ENCODE results near the gene PTPRR.
"Not testable (repeated sequence)": the region's sequence is repeated elsewhere in the genome, so short reads cannot be mapped to it uniquely, and the experiment has no call there.

Gene PTPRR

DNA sequence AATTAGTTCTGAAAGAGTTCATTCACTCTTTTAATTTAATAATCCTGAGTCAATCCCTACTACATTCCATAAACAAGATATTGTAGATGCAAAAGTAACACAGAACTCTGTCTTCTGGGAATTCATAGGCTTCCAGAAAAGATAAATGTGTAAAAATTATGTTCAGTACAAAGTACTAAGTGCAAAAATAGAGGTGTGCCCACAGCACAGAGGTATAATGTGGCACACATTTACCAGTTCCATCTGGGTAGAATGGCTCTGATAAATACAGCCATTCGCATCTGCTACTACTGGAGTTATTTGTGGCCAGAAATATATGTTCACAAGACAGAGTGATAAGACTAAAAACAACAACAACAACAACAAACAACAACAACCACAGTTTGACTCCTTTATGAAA lies 171.7 kb downstream of the PTPRR start:
- whole genome bisulfite sequencing, 2 experiments (ENCODE audit: insufficient coverage in 2 of 2) = no CpG with 5 or more reads among the region's 1 CpG

DNA sequence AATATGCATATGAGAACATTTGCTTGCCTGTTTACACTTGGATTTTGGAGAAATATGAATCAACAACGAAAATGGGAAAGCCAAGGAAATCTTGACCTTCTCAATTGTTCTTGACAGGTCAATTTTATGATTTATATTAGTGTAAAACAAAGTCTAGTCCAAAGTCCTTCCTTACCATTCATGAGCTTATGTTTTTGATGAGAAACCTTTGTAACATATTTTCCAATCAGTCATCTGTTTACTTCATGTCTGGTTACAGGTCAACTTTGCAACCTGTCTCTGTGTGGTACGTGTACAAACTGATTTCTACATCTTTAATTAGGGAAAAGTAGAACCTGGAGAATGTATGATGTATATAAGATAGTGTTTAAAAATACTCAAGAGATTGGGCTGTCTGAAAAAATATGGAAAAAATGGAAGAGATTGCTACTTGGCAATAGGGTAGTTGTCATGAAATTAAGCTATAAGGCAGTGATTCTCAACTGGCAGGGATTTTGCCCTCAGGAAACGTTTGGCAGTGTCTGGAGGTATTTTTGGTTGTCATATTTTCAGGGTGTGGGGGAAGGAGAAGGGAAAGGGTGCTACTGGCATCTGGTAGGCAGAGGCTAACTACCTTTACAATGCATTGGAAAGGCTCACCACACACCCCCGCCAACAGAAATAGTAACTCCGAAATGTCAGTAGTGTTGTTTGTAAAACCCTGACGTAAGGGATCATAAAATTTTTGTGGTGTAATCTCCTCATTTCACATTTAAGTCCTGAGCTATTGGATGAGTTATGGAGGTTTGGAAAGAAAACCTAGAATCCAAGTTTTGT lies 172.9 kb downstream of the PTPRR start:
- WGBS, 2 experiments (ENCODE audit: insufficient coverage in 2 of 2) = 80% methylated on average over 1 of the region's 6 CpGs; no CpG with 5 or more reads in 1 of the 2 experiments
- Histone ChIP-seq H3K27ac (ENCODE audit: low read depth, low read length, severe bottlenecking) (no peak overlapping the region), H3K9me3 (ENCODE audit: control insufficient read depth, low read length) (no peaks in the 10 kb centered on the region)

More for the DNA sequence above, 171.7 kb downstream of the PTPRR start:
- Histone ChIP-seq H3K27ac (ENCODE audit: low read depth, low read length, severe bottlenecking) (no peak overlapping the region), H3K9me3 (ENCODE audit: control insufficient read depth, low read length) (no peaks in the 10 kb centered on the region), H3K4me3 (ENCODE audit: extremely low read depth, insufficient read depth, low read length, poor library complexity, severe bottlenecking) (no peak overlapping the region), H3K4me1 (ENCODE audit: control insufficient read depth, insufficient read depth, low read length, poor library complexity, severe bottlenecking) (no peaks in the 10 kb centered on the region), H3K36me3 (ENCODE audit: control insufficient read depth, insufficient read depth, low read length) (no peaks in the 10 kb centered on the region)

DNA sequence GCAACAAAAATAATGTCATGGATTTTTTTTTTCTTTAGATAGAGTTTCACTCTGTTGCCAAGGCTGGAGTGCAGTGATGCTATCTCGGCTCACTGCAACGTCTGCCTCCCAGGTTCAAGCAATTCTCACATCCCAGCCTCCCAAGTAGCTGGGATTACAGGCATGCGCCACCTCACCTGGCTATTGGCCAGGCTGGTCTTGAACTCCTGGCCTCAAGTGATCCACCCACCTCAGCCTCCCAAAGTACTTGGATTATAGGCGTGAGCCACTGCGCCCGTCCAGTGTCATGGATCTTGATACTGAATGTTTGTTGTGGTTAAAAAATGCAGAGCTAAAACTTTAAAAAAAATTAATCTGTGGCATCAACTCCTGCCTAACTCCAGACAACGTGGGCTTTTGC lies 175.5 kb downstream of the PTPRR start:
- Histone ChIP-seq H3K4me3 (ENCODE audit: extremely low read depth, insufficient read depth, low read length, poor library complexity, severe bottlenecking) (no peak overlapping the region), H3K27ac (ENCODE audit: low read depth, low read length, severe bottlenecking) (no peak overlapping the region), H3K9me3 (ENCODE audit: control insufficient read depth, low read length) (no peaks in the 10 kb centered on the region), H3K4me1 (ENCODE audit: control insufficient read depth, insufficient read depth, low read length, poor library complexity, severe bottlenecking) (no peaks in the 10 kb centered on the region), H3K36me3 (ENCODE audit: control insufficient read depth, insufficient read depth, low read length) (no peaks in the 10 kb centered on the region)
- WGBS, 2 experiments (ENCODE audit: insufficient coverage in 2 of 2) = 75 to 93% methylated on average over 2 of the region's 7 CpGs

More for the DNA sequence above, 172.9 kb downstream of the PTPRR start:
- Histone ChIP-seq H3K4me1 (ENCODE audit: control insufficient read depth, insufficient read depth, low read length, poor library complexity, severe bottlenecking) (no peaks in the 10 kb centered on the region), H3K4me3 (ENCODE audit: extremely low read depth, insufficient read depth, low read length, poor library complexity, severe bottlenecking) (no peak overlapping the region), H3K36me3 (ENCODE audit: control insufficient read depth, insufficient read depth, low read length) (no peaks in the 10 kb centered on the region)

DNA sequence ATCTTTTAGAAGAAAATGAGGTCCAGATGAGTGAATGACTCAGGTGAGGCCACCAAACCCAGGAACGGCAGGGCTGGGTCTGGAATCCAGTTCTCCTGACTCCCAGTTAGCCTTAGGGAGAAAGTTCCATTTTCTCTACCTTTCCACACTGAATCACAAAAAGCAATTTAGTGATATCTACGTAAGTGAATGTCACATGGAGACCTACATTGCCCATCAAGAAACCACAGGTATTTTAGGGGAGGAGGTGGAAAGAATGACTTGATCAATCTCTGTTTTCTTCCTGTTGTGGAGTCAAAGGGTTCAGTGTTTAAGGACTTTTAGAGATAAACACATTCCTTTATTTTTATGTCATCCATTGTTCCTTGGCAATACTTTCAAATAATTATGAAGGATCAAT lies 176.4 kb downstream of the PTPRR start:
- no peak overlapping the region for H3K4me3 ChIP-seq (ENCODE audit: extremely low read depth, insufficient read depth, low read length, poor library complexity, severe bottlenecking)
- WGBS, 2 experiments (ENCODE audit: insufficient coverage in 2 of 2) = 80% methylated on average over 1 of the region's 2 CpGs; no CpG with 5 or more reads in 1 of the 2 experiments
- H3K4me1 ChIP-seq (ENCODE audit: control insufficient read depth, insufficient read depth, low read length, poor library complexity, severe bottlenecking) = no peaks in the 10 kb centered on the region
- no peaks in the 10 kb centered on the region for H3K9me3 ChIP-seq (ENCODE audit: control insufficient read depth, low read length)
- H3K27ac ChIP-seq (ENCODE audit: low read depth, low read length, severe bottlenecking) = no peak overlapping the region
- H3K36me3 ChIP-seq (ENCODE audit: control insufficient read depth, insufficient read depth, low read length) = no peaks in the 10 kb centered on the region

DNA sequence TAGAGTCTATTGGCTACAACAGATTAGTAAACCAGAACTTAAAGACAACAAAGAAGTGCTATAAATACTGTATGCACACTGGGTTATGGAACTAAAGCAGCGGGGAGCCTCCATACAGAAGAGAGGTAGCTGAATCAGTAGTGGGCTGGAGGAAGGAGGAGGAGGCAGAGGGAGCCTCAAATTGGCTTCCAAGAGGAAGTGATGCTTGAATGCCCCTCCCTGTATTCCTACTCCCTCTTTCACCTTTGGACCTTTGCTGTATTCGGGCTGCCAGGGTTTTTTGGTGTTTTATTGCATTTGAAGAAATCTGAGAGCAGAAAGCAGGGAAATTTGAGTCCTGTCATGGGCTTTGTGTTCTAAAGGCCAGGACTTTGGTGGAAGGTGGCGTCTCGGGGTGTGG lies 179.3 kb downstream of the PTPRR start:
- Histone ChIP-seq H3K4me1 (ENCODE audit: control insufficient read depth, insufficient read depth, low read length, poor library complexity, severe bottlenecking) (no peaks in the 10 kb centered on the region), H3K36me3 (ENCODE audit: control insufficient read depth, insufficient read depth, low read length) (no peaks in the 10 kb centered on the region), H3K9me3 (ENCODE audit: control insufficient read depth, low read length) (no peaks in the 10 kb centered on the region), H3K27ac (ENCODE audit: low read depth, low read length, severe bottlenecking) (no peak overlapping the region), H3K4me3 (ENCODE audit: extremely low read depth, insufficient read depth, low read length, poor library complexity, severe bottlenecking) (no peak overlapping the region)
- 78 to 93% methylated on average over 2 to 3 of the region's 4 CpGs for WGBS, 2 experiments (ENCODE audit: insufficient coverage in 2 of 2)

DNA sequence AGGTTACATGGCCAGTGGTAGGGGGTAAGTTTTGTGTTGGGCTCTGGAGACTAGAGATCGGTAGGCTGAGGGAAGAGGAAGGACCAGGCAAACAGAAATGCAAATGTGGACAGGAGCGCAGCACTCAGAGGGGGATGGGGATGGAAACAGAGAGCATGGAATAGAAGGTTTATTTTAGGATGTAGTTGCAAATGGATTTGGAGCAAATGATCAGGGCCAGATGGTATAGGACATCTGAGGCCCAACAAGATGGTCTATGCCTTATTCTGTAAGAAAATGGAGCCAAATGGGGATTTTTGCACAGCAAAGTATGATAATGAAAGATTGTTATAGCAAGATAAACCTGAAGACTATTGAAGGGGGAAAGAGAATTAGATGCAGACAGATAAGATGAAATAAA lies 180.8 kb downstream of the PTPRR start:
- Histone ChIP-seq H3K4me1 (ENCODE audit: control insufficient read depth, insufficient read depth, low read length, poor library complexity, severe bottlenecking) (no peaks in the 10 kb centered on the region), H3K4me3 (ENCODE audit: extremely low read depth, insufficient read depth, low read length, poor library complexity, severe bottlenecking) (no peak overlapping the region), H3K27ac (ENCODE audit: low read depth, low read length, severe bottlenecking) (no peak overlapping the region), H3K9me3 (ENCODE audit: control insufficient read depth, low read length) (no peaks in the 10 kb centered on the region), H3K36me3 (ENCODE audit: control insufficient read depth, insufficient read depth, low read length) (no peaks in the 10 kb centered on the region)
- WGBS, 2 experiments (ENCODE audit: insufficient coverage in 2 of 2) = 85 to 92% methylated on average over 2 of the region's 2 CpGs

DNA sequence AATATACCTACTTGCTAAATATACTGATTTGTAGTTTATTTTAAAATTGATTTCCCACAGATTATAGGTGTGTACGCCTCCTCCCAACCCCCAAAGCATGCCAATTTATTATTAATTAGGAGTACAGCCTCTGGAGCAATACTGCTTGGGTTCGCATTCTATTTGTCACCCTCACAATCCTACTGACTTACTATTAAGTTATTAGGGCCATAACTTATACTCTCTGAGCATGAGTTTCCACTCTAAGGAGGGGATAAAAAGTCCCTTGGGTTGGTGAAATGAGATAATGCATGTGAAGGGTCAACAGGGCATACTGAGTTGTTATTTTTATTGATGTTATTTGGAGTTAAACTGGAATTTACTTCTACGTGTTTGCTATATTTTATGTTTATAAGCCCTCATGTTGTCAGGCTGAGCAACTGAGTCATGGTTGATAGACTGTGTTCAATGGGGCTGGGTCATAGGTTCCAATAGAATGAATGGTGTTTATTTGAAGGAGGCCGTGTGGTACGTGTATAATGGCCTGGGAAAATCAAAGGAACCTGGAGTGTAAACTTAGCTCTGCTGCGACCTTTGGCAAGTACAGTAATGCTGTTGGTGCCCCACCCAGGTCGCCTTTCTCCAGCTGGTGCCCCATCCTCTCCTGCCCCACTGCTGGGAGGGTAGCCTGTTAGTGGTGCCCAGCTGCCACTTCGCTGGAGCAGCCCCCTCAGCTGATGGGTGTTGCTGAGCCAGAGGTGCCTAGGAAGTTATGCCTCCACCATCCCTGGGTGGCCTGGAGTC lies 184.0 kb downstream of the PTPRR start:
- Histone ChIP-seq H3K4me3 (ENCODE audit: extremely low read depth, insufficient read depth, low read length, poor library complexity, severe bottlenecking) (no peak overlapping the region), H3K27ac (ENCODE audit: low read depth, low read length, severe bottlenecking) (no peak overlapping the region), H3K4me1 (ENCODE audit: control insufficient read depth, insufficient read depth, low read length, poor library complexity, severe bottlenecking) (no peaks in the 10 kb centered on the region), H3K9me3 (ENCODE audit: control insufficient read depth, low read length) (no peaks in the 10 kb centered on the region), H3K36me3 (ENCODE audit: control insufficient read depth, insufficient read depth, low read length) (no peaks in the 10 kb centered on the region)
- WGBS, 2 experiments (ENCODE audit: insufficient coverage in 2 of 2) = 84 to 94% methylated on average over 4 to 6 of the region's 8 CpGs

DNA sequence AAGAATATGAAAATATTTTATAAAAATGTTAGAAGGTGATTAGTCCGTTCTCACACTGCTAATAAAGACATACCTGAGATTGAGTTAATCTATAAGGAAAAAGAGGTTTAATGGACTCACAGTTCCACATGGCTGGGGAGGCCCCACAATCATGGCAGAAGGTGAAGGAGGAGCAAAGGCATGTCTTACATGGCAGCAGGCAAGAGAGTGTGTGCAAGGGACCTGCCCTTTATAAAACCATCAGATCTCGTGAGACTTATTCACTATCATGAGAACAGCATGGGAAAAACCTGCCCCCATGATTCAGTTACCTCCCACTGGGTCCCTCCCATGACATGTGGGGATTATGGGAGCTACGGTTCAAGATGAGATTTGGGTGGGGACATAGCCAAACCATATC lies 185.3 kb downstream of the PTPRR start:
- no CpG with 5 or more reads among the region's 3 CpGs for WGBS, 2 experiments (ENCODE audit: insufficient coverage in 2 of 2)
- H3K27ac ChIP-seq (ENCODE audit: low read depth, low read length, severe bottlenecking); H3K9me3 ChIP-seq (ENCODE audit: control insufficient read depth, low read length); H3K4me3 ChIP-seq (ENCODE audit: extremely low read depth, insufficient read depth, low read length, poor library complexity, severe bottlenecking); H3K4me1 ChIP-seq (ENCODE audit: control insufficient read depth, insufficient read depth, low read length, poor library complexity, severe bottlenecking); H3K36me3 ChIP-seq (ENCODE audit: control insufficient read depth, insufficient read depth, low read length): not testable (repeated sequence)

DNA sequence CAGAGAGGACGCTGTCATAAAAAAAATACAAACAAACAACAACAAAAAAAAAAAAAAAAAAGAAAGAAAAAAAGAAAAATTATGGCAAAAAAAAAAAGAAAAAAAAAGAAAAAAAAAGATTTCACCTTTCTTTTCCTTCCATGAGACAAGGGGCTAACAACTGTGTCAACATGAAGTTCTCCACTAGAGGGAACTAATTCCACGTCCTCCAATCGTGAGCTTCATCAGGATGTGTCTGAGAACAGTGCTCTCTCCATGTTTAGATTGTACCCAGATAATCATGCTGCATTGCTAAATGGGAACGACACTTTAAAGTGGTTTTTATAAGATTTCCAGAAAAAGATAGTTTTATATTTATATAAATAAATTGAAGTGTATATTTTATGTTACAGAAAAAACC lies 187.2 kb downstream of the PTPRR start:
- no peak overlapping the region for H3K27ac ChIP-seq (ENCODE audit: low read depth, low read length, severe bottlenecking)
- H3K36me3 ChIP-seq (ENCODE audit: control insufficient read depth, insufficient read depth, low read length) = no peaks in the 10 kb centered on the region
- H3K4me1 ChIP-seq (ENCODE audit: control insufficient read depth, insufficient read depth, low read length, poor library complexity, severe bottlenecking) = no peaks in the 10 kb centered on the region
- WGBS, 2 experiments (ENCODE audit: insufficient coverage in 2 of 2) = 8% methylated on average over 2 of the region's 4 CpGs; no CpG with 5 or more reads in 1 of the 2 experiments
- H3K4me3 ChIP-seq (ENCODE audit: extremely low read depth, insufficient read depth, low read length, poor library complexity, severe bottlenecking) = no peak overlapping the region
- no peaks in the 10 kb centered on the region for H3K9me3 ChIP-seq (ENCODE audit: control insufficient read depth, low read length)

DNA sequence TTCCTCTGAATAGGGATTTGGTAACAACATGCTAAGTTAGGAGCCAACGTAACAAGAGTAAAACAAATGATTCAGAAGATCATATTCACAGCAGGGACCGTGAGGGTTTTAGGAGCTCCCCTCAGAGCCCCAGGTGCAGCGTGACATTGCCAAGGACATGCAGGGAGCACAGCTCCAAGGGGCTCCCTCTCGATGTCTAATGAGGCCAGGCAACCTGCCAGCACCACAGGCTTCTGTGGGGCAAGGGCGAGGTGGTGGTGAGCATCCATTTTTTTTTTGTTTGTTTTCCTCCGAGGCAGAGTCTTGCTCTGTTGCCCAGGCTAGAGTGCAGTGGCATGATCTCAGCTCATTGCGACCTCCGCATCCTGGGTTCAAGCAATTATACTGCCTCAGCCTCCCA lies 188.3 kb downstream of the PTPRR start:
- Histone ChIP-seq H3K36me3 (ENCODE audit: control insufficient read depth, insufficient read depth, low read length) (no peaks in the 10 kb centered on the region), H3K4me1 (ENCODE audit: control insufficient read depth, insufficient read depth, low read length, poor library complexity, severe bottlenecking) (no peaks in the 10 kb centered on the region), H3K4me3 (ENCODE audit: extremely low read depth, insufficient read depth, low read length, poor library complexity, severe bottlenecking) (no peak overlapping the region), H3K9me3 (ENCODE audit: control insufficient read depth, low read length) (no peaks in the 10 kb centered on the region), H3K27ac (ENCODE audit: low read depth, low read length, severe bottlenecking) (no peak overlapping the region)
- 85 to 93% methylated on average over 8 of the region's 8 CpGs for WGBS, 2 experiments (ENCODE audit: insufficient coverage in 2 of 2)

Data from mesodermal cell (in vitro differentiated cells).